GM12891 (cell line): ENCODE results near the gene CDH13.

Experiments used
- POLR2A ChIP-seq: IDR thresholded peaks from 2 replicates; pipeline ENCODE4 v1.6.1; 2011; ENCODE audit warnings: low read depth, low read length, control low read depth
- POU2F2 ChIP-seq: IDR thresholded peaks from 2 replicates; pipeline ENCODE4 v1.6.1; 2011; ENCODE audit warnings: low read depth, mild to moderate bottlenecking, control low read depth, low read length, moderate library complexity
- SPI1 ChIP-seq: IDR thresholded peaks from 2 replicates; pipeline ENCODE4 v1.6.1; 2011; ENCODE audit warnings: low read depth, low read length, control low read depth

- TF ChIP-seq SPI1 = no peak
- no peak for TF ChIP-seq POLR2A
- TF ChIP-seq POU2F2 = no peak
These were observed 881.5 kb downstream of the CDH13 start for GRCh38 chr16:83508295-83508694.
